AG08396 (cell line): ENCODE results near the gene ALDH16A1.
A peak's percentile ranks its signal among the peaks of the same experiment; 100 is the strongest.

Source experiments
- DNase-seq: peaks from one replicate; pipeline ENCODE4 v3.0.0; 2012; ENCODE audit warnings: low spot score, mixed read lengths

ALDH16A1 gene

GRCh38 chr19:49453013-49453756, at the start of gene ALDH16A1:
Gene ALDH16A1, plus strand, starts transcription at chr19:49453225. Its CDS starts 107 bp downstream, at chr19:49453332.
- DNase-seq: peak; percentile 98

GRCh38 chr19:49403404-49404187, 49.4 kb upstream of the ALDH16A1 start:
- DNase-seq: no peak

GRCh38 chr19:49407079-49407478, 45.9 kb upstream of the ALDH16A1 start:
- no peak for DNase-seq

GRCh38 chr19:49407482-49408015, 45.5 kb upstream of the ALDH16A1 start:
- no peak for DNase-seq

- DNase-seq: no peak
These were observed 44.1 kb upstream of the ALDH16A1 start for GRCh38 chr19:49408816-49409440.

GRCh38 chr19:49409441-49410029, 43.5 kb upstream of the ALDH16A1 start:
- DNase-seq: no peak

GRCh38 chr19:49411681-49412326, 41.2 kb upstream of the ALDH16A1 start:
- DNase-seq: no peak

- DNase-seq: no peak
These were observed 39.7 kb upstream of the ALDH16A1 start for GRCh38 chr19:49413348-49413747.

- no peak for DNase-seq
These were observed 38.8 kb upstream of the ALDH16A1 start for GRCh38 chr19:49414256-49414655.

GRCh38 chr19:49415102-49415809, 37.8 kb upstream of the ALDH16A1 start:
- DNase-seq: no peak

GRCh38 chr19:49415810-49416200, 37.2 kb upstream of the ALDH16A1 start:
- DNase-seq: no peak

GRCh38 chr19:49417088-49417487, 35.9 kb upstream of the ALDH16A1 start:
- DNase-seq: no peak

- DNase-seq: no peak
These were observed 34.5 kb upstream of the ALDH16A1 start for GRCh38 chr19:49418511-49418910.

GRCh38 chr19:49419173-49419572, 33.9 kb upstream of the ALDH16A1 start:
- no peak for DNase-seq

- no peak for DNase-seq
These were observed 32.8 kb upstream of the ALDH16A1 start for GRCh38 chr19:49420227-49420626.

- peak; percentile 87 for DNase-seq
These were observed 31.8 kb upstream of the ALDH16A1 start for GRCh38 chr19:49421039-49421877.

- DNase-seq: no peak
These were observed 31.2 kb upstream of the ALDH16A1 start for GRCh38 chr19:49421878-49422202.

GRCh38 chr19:49422407-49423070, 30.5 kb upstream of the ALDH16A1 start:
- DNase-seq: no peak

- no peak for DNase-seq
These were observed 29.7 kb upstream of the ALDH16A1 start, which contains the start of gene PTH2 for GRCh38 chr19:49423071-49423984. Gene PTH2, minus strand, starts transcription at chr19:49423441. Its CDS starts 102 bp downstream, at chr19:49423339.
